Gastroesophageal sphincter (tissue), 4 donors: ENCODE measurements around the gene CCDC85B. TPM values are rescaled to one million over a fixed set of nuclear protein-coding genes. Genes with fewer than 3 reads are reported as not detected.

Source experiments
- ATAC-seq: fragments of 150-250 bp; one replicate; pipeline ENCODE4 v1.9.1; 2016; ENCODE audit warnings: mild to moderate bottlenecking, moderate library complexity
- H3K27ac ChIP-seq, 4 donors: fragments of 200-600 bp; sonication (generic) in 3 of 4; 1 replicate in 3 of 4; 2 replicates in 1 of 4; pipeline ENCODE4 v1.5.1; 2016 to 2019
- H3K27me3 ChIP-seq: fragments of 200-600 bp; sonication (generic); one replicate; pipeline ENCODE4 v1.5.1; 2019
- H3K36me3 ChIP-seq, 2 donors: fragments of 200-600 bp; sonication (generic); one replicate each; pipeline ENCODE4 v1.5.1; 2019; ENCODE audit warnings: control low read depth in 1 of 2
- H3K4me1 ChIP-seq, 3 donors: fragments of 200-600 bp; sonication (generic); 1 replicate in 2 of 3; 2 replicates in 1 of 3; pipeline ENCODE4 v1.5.1; 2016 to 2019; ENCODE audit warnings: control low read depth in 2 of 3
- H3K4me3 ChIP-seq, 2 donors: fragments of 200-600 bp; sonication (generic); one replicate each; pipeline ENCODE4 v1.5.1; 2019; ENCODE audit warnings: mild to moderate bottlenecking in 1 of 2, moderate library complexity in 1 of 2
- H3K9me3 ChIP-seq, 3 donors: fragments of 200-600 bp; sonication (generic); one replicate each; pipeline ENCODE4 v1.5.1; 2017 to 2019; ENCODE audit warnings: control low read depth in 2 of 3
- CTCF ChIP-seq, 4 experiments: fragments of 200-600 bp in 2 of 4; fragments of 450-650 bp in 2 of 4; sonication (generic) in 1 of 4; IDR thresholded peaks; one replicate each; pipeline ENCODE4 v1.5.1; 2017 to 2019; ENCODE audit warnings: antibody characterized with exemption in 4 of 4, mild to moderate bottlenecking in 2 of 4, moderate library complexity in 2 of 4
- EP300 ChIP-seq: sonication (generic); formaldehyde crosslinking; IDR thresholded peaks from one replicate; pipeline ENCODE4 v1.6.1; 2017; ENCODE audit warnings: antibody characterized with exemption, mild to moderate bottlenecking
- POLR2A ChIP-seq, 2 donors: fragments of 450-650 bp; IDR thresholded peaks; one replicate each; pipeline ENCODE4 v1.6.1; 2017; ENCODE audit warnings: antibody characterized with exemption in 2 of 2, mild to moderate bottlenecking in 2 of 2, moderate library complexity in 1 of 2
- POLR2AphosphoS5 ChIP-seq: sonication (generic); formaldehyde crosslinking; IDR thresholded peaks from one replicate; pipeline ENCODE4 v1.6.1; 2017; ENCODE audit warnings: antibody characterized with exemption
- WGBS, 2 donors: methylation state at CpG; one replicate each; pipeline ENCODE4 v1.1.5; 2018; ENCODE audit warnings: low coverage in 1 of 2; 5-methylcytosine and 5-hydroxymethylcytosine counted together
- total RNA-seq, 4 donors: library from RNA; depleted of rRNA; stranded (reverse); fragments of >200 nt; gene quantifications; one replicate each; pipeline ENCODE4 v1.1.0, GENCODE V29; 2016

The CCDC85B gene
- total RNA-seq, 4 donors from 2014 or later, result 68.7 to 111 (median 77.7) TPM

- Histone ChIP-seq H3K4me3 (no peak within 1 kb of the TSS), H3K27ac (no peak within 1 kb of the TSS), H3K36me3 (peaks cover 0 to 28% of the 10 kb centered on the region in 2 donors), H3K4me1 (peaks cover 0 to 5% (median 4%) of the 10 kb centered on the region in 3 donors), H3K9me3 (no peaks in the 10 kb centered on the region), H3K27me3 (no peaks in the 10 kb centered on the region)
- TF ChIP-seq EP300 (no peak), POLR2A (IDR thresholded peaks at IDR 0.05) (no peak), CTCF (IDR thresholded peaks at IDR 0.05) (no peak), POLR2AphosphoS5 (no peak)
- no peak for ATAC-seq
- 37% methylated on average over 3 of the region's 7 CpGs; no CpG with 5 or more reads in 1 of the 2 donors for WGBS, 2 donors
These were observed 10.9 kb upstream of the CCDC85B start, which contains the start of gene CTSW for GRCh38 chr11:65879617-65880016. Gene CTSW, plus strand, starts transcription at chr11:65879837. Its CDS starts 18 bp downstream, at chr11:65879855.

GRCh38 chr11:65880027-65880426 is 10.4 kb upstream of the CCDC85B start:
- Histone ChIP-seq H3K27ac (no peak overlapping the region), H3K9me3 (no peaks in the 10 kb centered on the region), H3K36me3 (peaks cover 0 to 29% of the 10 kb centered on the region in 2 donors), H3K4me3 (no peak overlapping the region), H3K27me3 (no peaks in the 10 kb centered on the region), H3K4me1 (peaks cover 0 to 10% (median 7%) of the 10 kb centered on the region in 3 donors)
- no peak for ATAC-seq
- TF ChIP-seq POLR2AphosphoS5, result no peak
- TF ChIP-seq POLR2A (IDR thresholded peaks at IDR 0.05), result no peak
- WGBS, 2 donors, result 74 to 75% methylated on average over 2 to 4 of the region's 7 CpGs

- WGBS, 2 donors, result no CpG with 5 or more reads among the region's 7 CpGs
- H3K9me3 ChIP-seq, result no peaks in the 10 kb centered on the region
- H3K36me3 ChIP-seq, result peaks cover 0 to 37% of the 10 kb centered on the region in 2 donors
- H3K27me3 ChIP-seq, result no peaks in the 10 kb centered on the region
- no peak for TF ChIP-seq POLR2AphosphoS5
- no peak for TF ChIP-seq POLR2A (IDR thresholded peaks at IDR 0.05)
- no peak for TF ChIP-seq CTCF (IDR thresholded peaks at IDR 0.05)
- TF ChIP-seq EP300, result no peak
- no peak overlapping the region for H3K27ac ChIP-seq
- ATAC-seq, result no peak
- H3K4me3 ChIP-seq, result no peak overlapping the region
- peaks cover 0 to 12% (median 7%) of the 10 kb centered on the region in 3 donors for H3K4me1 ChIP-seq
These were observed 9.5 kb upstream of the CCDC85B start for GRCh38 chr11:65880844-65881421.

- H3K27me3 ChIP-seq, result no peaks in the 10 kb centered on the region
- H3K4me1 ChIP-seq, result peaks cover 0 to 25% (median 10%) of the 10 kb centered on the region in 3 donors
- no peaks in the 10 kb centered on the region for H3K9me3 ChIP-seq
- H3K36me3 ChIP-seq, result peaks cover 0 to 49% of the 10 kb centered on the region in 2 donors
- H3K4me3 ChIP-seq, result no peak overlapping the region
- no peak overlapping the region for H3K27ac ChIP-seq
- no peak for ATAC-seq
- WGBS, 2 donors, result 93% methylated on average over 5 to 8 of the region's 30 CpGs
- TF ChIP-seq POLR2A (IDR thresholded peaks at IDR 0.05) (no peak), EP300 (no peak), CTCF (IDR thresholded peaks at IDR 0.05) (no peak), POLR2AphosphoS5 (no peak)
These were observed 8.1 kb upstream of the CCDC85B start for GRCh38 chr11:65882120-65883057.

GRCh38 chr11:65883058-65883761 is 7.3 kb upstream of the CCDC85B start:
- Histone ChIP-seq H3K36me3 (peaks cover 0 to 49% of the 10 kb centered on the region in 2 donors), H3K4me3 (no peak overlapping the region), H3K9me3 (no peaks in the 10 kb centered on the region), H3K4me1 (peaks cover 0 to 33% (median 14%) of the 10 kb centered on the region in 3 donors), H3K27me3 (no peaks in the 10 kb centered on the region), H3K27ac (no peak overlapping the region)
- ATAC-seq, result no peak
- WGBS, 2 donors, result 86 to 90% methylated on average over 4 to 8 of the region's 13 CpGs
- TF ChIP-seq CTCF (IDR thresholded peaks at IDR 0.05) (no peak), POLR2AphosphoS5 (no peak), POLR2A (IDR thresholded peaks at IDR 0.05) (no peak), EP300 (no peak)
